Right lung (tissue), 5 donors: ENCODE measurements around the gene PSTK. TPM values are rescaled to one million over a fixed set of nuclear protein-coding genes. Genes with fewer than 3 reads are reported as not detected.

Experiments used
- DNase-seq, 2 donors: peaks; one replicate each; pipeline ENCODE4 v3.0.0-alpha.2; 2013
- polyA plus RNA-seq, 5 donors: library from polyadenylated mRNA; unstranded; fragments of 120-200 nt; gene quantifications; one replicate each; pipeline versions ENCODE4 v1.2.1 to v1.2.3, GENCODE V29; 2013; ENCODE audit warnings: inconsistent platforms in 1 of 5, low replicate concordance in 1 of 5; ENCODE audit not compliant: insufficient read length in 5 of 5, insufficient read depth in 1 of 5

The PSTK gene
- polyA plus RNA-seq, 5 donors, result 6.6 to 11.1 (median 8.5) TPM

- no peak for DNase-seq
These were observed 38.3 kb downstream of the PSTK start for GRCh38 chr10:123018531-123018930.

DNA sequence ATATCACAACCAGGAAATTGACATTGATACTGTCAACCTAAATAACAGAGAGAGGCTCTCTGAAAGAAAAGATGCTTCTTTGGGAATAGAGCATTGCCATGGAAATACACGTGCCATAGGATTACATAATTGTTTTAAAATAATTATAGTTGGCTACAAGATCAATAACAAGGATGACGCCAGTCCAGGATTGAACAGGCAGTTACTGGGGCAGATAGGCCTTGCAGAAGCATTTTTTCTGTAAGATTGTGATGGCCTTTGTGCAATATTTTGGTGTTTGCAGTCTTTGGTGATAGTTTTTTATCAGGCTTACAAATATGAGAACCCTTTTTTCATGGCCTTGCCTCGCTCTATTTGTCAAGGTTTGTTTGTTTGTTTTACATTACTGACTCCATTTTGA is 39.1 kb downstream of the PSTK start:
- DNase-seq, result no peak

DNA sequence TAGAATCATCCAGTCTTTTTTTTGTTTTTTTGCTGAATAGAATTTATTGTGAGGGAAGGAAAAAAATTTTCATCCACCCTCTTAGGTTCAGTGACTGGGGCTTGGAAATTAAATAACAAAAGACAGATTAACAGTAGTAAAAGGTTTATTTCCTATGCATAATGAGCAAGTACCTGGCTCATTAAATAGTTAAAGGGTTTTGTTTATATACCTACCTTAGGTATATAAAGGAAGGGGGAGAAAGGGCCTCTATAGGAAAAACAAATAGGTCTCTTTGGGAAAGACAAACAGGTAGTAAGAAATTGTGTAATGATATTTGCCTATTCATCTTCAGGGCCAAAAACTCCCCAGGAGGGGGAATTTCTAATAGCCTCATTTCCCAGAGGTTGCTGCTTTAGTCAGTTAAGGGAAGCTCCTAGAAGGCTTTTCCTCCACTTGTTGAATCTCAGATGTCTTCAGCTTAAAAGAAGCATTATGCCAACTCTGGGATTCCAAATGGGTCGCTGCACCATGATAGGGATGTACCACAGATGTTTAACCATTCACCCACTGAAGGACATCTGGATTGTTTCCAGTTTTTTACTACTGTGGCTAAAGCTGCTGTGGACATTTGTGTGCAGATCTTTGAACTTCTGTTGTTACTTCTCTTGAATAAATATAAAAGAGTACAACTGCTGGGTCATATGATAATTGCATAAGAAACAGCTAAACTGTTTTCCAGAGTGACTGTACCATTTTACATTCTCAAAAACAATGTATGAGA is 39.9 kb downstream of the PSTK start:
- no peak for DNase-seq

GRCh38 chr10:123021517-123021916 is 41.3 kb downstream of the PSTK start:
- DNase-seq, result no peak

- DNase-seq, result no peak
These were observed 44.3 kb downstream of the PSTK start for GRCh38 chr10:123024540-123024939.

- DNase-seq, result no peak
These were observed 46.1 kb downstream of the PSTK start for GRCh38 chr10:123026302-123026701.

DNA sequence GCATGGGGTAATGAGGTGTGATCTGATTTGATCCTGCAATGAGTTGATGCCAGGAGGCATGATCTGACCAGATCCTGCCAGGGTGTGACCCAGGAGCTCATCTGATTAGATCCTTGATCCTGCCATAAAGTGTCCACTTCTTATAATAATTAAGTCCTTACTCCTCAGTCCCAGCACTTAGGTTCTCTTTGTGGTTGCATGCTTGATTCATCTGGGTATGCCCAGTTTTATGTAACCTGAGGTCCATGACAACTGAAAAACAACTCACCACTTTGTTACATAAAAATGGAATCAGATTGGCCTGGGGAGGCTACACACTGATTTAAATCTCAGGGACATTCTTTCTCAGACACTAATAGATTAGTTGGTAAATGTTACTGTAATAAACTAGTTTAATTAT is 47.7 kb downstream of the PSTK start:
- DNase-seq, result no peak

DNA sequence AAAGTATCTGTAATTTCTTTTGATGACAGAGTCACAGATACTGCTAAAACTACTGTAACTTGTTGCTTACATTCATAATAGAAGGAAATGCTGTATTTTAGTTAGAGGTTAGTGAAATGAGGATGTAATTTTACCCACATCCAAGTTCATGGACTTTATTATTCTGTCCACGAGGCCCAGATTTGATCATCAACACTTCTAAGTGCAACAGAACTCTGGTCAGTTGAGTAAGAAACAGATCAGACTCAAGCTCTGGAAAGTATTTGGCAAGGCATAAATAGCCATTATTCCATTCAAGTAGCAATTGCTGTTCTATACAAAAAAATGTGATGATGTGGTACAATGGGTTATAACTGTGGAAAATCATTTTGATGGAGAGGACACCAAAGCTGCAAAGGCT is 50.9 kb downstream of the PSTK start:
- DNase-seq, result no peak

DNA sequence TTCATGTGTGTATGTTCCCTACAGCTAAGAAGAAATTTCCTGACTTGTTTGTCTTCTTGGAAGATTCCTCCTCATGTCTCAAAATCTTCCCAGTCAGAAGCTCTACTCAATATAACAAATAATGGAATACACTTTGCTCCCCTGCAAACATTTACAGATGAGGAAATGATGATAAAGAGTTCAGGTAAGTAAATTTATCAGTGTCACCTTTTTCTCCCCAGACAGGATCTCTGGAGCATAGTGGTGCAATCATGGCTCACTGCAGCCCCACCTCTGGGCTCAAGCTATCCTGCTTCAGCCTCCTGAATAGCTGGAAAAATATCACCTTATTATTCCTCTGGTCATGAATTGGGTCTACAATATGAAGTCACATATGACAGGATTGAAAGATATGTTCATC is 54.1 kb downstream of the PSTK start:
- DNase-seq, result no peak

- DNase-seq, result no peak
These were observed 55.4 kb downstream of the PSTK start for GRCh38 chr10:123035467-123036086.

DNA sequence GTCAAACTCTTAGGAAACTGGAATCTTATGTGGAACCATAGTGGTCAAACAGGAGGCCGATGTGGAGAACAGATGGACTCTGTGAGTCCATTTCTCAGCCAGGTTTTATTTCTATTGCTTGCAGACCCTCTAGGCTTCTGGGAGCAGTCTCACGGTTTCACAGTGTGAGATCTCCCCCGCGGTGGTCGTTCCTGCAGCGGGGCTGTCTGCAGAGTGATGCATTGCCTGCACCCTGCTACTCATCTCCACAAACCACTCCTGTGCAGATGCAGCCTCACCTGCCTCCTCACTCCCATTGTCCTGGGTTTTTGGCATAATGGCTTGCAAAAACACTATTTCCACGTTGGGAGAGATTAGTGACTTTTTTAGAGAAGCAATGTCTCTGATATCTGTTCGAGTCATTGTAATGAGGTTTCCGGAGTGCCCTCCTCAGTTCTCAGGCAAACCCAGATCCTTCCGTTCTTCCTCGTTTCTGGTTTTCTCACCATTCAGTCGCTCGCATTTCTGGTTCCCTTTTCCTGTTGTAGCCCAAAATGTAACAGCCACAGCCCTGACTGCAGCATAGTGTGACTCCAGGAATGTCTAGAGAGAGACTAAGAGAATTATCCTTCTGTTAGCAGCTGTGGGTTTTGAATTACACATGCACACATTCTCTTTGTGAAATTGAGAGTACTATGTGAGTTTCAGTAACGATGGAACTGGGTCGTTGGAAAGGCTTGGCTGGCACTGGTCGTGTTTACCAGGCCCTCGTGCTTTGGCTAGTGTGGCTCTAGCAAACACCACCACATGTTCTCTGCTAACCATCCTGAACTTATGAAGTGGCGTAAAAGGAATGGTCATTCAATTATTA is 58.8 kb downstream of the PSTK start:
- no peak for DNase-seq

DNA sequence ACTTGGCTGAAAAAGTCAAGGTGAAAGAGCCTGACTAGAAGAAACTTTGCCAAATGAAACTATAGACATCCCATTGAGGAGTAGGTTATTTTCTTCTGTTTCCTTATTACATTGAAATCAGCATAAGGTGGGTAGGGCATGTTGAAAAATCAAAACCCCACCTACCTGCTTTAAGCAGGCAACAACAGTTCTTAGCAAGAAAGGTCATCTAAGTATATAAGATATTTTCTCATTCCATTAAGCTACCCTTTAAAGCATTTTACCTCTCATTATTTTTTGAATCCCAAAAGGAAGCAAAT is 59.4 kb downstream of the PSTK start:
- DNase-seq, result no peak

Other genes starting within 250 kb of the PSTK start
- 1 to 10 TPM; 1.4 to 2.5 (median 2.2) TPM for gene CUZD1, start 134.5 kb upstream of the PSTK start, polyA plus RNA-seq
- gene FAM24B, start 100.8 kb upstream of the PSTK start, polyA plus RNA-seq, result 1 to 10 TPM; 4.9 to 9.0 (median 7.7) TPM
- gene FAM24A, start 69.8 kb upstream of the PSTK start, polyA plus RNA-seq, result not detected
- 10 to 100 TPM; 15.9 to 25.4 (median 21.8) TPM for gene C10orf88, start 26.2 kb upstream of the PSTK start, polyA plus RNA-seq
- gene IKZF5, start 28.4 kb downstream of the PSTK start, polyA plus RNA-seq, result 10 to 100 TPM; 17.5 to 30.3 (median 24.2) TPM
- 10 to 100 TPM; 13.8 to 26.6 (median 21.7) TPM for gene ACADSB, start 28.6 kb downstream of the PSTK start, polyA plus RNA-seq
- gene HMX3, start 155.6 kb downstream of the PSTK start, polyA plus RNA-seq, result not detected
- gene HMX2, start 167.7 kb downstream of the PSTK start, polyA plus RNA-seq, result not detected
- gene BUB3, start 174.0 kb downstream of the PSTK start, polyA plus RNA-seq, result 100 to 1,000 TPM in 3 of 5 donors, 10 to 100 TPM in 2; 92.3 to 160 (median 117) TPM